ENCODE measurements around the gene MED4.
A peak's percentile ranks its signal among the peaks of the same experiment; 100 is the strongest.

Gene MED4

DNA sequence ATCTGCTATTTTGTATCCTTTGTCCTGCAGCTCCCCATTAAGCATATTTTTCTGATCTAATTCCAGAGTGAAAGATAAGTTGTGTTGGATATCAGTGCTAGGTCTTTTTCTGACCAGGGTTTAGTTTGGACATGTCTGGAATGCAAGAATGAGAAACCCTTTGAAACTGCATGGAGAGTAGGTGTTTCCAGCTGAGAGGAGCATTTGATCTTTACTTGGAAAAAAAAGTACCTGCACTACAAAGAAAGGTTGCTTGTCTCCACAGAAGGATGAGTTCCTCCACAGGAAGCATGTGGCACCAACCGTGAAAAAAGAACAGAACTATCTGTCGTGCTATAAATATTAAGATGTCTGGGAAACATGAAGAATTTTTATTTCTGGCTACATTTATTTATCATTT is 36.6 kb upstream of the MED4 start:
- Mint-ChIP-seq H3K4me1 (peaks cover 24% of the 10 kb centered on the region), H3K27me3 (ENCODE audit: low read depth, poor library complexity) (no peaks in the 10 kb centered on the region)
- TF ChIP-seq, protein P1, sequence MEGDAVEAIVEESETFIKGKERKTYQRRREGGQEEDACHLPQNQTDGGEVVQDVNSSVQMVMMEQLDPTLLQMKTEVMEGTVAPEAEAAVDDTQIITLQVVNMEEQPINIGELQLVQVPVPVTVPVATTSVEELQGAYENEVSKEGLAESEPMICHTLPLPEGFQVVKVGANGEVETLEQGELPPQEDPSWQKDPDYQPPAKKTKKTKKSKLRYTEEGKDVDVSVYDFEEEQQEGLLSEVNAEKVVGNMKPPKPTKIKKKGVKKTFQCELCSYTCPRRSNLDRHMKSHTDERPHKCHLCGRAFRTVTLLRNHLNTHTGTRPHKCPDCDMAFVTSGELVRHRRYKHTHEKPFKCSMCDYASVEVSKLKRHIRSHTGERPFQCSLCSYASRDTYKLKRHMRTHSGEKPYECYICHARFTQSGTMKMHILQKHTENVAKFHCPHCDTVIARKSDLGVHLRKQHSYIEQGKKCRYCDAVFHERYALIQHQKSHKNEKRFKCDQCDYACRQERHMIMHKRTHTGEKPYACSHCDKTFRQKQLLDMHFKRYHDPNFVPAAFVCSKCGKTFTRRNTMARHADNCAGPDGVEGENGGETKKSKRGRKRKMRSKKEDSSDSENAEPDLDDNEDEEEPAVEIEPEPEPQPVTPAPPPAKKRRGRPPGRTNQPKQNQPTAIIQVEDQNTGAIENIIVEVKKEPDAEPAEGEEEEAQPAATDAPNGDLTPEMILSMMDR (IDR thresholded peaks at IDR 0.05): no peak

DNA sequence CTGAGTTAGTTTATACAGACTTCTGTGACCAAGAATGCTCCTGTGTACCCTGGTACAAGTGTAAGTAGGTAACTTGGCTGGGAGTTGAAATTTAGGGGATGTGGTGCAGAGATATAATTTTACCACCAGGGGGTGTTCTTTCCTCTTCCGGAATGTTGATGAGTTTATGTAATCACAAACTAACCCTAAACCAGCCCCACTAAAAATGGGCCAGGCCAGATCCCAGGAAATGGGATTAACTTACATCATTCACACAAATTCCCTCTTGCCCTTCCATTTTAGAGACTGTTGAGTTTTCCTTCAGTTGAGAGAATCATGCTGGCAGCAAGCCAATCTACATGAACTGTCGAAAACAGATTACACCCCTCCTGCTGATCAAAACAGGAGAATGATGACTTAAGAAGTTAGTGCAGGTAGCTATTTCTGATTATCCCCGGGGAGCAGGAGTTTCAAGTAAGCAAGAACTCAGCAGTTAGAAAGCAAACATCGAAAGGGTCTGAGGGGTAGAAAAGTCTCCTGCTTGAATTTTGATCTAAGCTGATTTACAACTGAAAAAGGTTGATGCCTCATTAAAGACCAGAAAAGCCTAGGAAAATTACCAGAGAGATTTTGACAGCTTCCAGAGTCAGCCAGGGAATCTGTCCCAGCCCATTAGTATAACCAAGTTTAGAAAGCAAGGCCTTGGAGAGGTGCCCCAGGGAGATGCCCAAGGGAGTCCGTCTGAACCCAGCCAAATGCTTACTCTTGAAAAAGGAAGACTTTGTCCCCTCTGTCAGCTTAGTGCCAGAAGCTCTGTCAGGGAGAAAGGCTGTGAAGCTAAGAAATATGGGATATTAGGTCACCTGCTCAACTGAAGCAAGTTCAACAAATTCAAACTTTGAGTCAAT is 32.3 kb upstream of the MED4 start:
- peak; percentile 17 for DNase-seq
- H3K9me3 Mint-ChIP-seq: no peaks in the 10 kb centered on the region
- H3K4me3 Mint-ChIP-seq: no peak overlapping the region
- H3K27me3 Mint-ChIP-seq (ENCODE audit: low read depth, poor library complexity): no peaks in the 10 kb centered on the region
- H3K36me3 Mint-ChIP-seq (ENCODE audit: low read depth): no peaks in the 10 kb centered on the region
- TF ChIP-seq, protein P1 (IDR thresholded peaks at IDR 0.05): peak; percentile 76
- H3K4me1 Mint-ChIP-seq: peaks cover 24% of the 10 kb centered on the region
- H3K27ac Mint-ChIP-seq: no peak overlapping the region

More for the DNA sequence above, 36.6 kb upstream of the MED4 start:
- H3K36me3 Mint-ChIP-seq (ENCODE audit: low read depth): no peaks in the 10 kb centered on the region
- no peak for DNase-seq
- H3K27ac Mint-ChIP-seq: no peak overlapping the region
- no peak overlapping the region for H3K4me3 Mint-ChIP-seq
- no peaks in the 10 kb centered on the region for H3K9me3 Mint-ChIP-seq

DNA sequence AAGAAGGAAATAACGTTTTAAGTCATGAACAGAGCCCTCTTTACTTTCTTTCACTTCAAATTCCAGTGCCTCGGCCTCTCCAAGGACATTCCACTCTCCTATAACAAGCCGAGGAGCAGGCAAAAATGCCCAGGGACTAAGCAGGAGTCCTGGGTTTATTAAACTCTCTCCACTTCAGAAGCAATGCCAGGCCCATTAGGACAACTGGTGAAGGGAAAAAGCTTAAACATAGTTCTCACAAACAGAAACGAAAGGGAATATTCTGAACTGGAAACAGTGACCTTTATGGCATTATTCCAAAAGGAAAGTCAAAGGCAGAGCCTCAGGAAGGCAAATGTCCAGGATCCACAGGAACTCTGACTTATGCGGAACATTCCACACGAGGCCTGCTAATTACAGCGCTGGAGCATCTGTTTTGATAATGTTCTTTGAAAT is 30.9 kb upstream of the MED4 start:
- no peak for DNase-seq
- no peaks in the 10 kb centered on the region for H3K36me3 Mint-ChIP-seq (ENCODE audit: low read depth)
- H3K4me3 Mint-ChIP-seq: no peak overlapping the region
- no peaks in the 10 kb centered on the region for H3K9me3 Mint-ChIP-seq
- peaks cover 32% of the 10 kb centered on the region for H3K4me1 Mint-ChIP-seq
- no peaks in the 10 kb centered on the region for H3K27me3 Mint-ChIP-seq (ENCODE audit: low read depth, poor library complexity)
- H3K27ac Mint-ChIP-seq: no peak overlapping the region
- TF ChIP-seq, protein P1 (IDR thresholded peaks at IDR 0.05): no peak

DNA sequence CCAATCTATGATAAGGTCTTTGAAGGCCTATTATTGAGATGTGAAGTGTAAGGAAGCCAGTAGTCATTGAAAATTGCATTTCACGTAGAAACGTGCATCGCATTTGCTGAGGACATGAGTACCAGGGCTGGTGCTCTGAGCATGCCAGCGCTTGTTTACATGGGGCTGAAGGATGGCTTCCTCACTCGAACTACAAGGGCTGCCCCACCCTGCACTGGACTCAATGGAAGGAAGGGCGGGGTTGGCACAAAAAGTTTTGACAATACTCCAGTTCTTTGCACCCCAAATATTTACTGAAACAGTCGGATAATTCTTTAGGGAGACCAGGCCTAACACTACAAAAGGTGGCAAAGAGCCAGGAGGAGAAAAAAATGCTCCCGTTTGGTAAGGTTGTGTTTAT is 28.9 kb upstream of the MED4 start:
- Mint-ChIP-seq H3K9me3 (no peaks in the 10 kb centered on the region), H3K27me3 (ENCODE audit: low read depth, poor library complexity) (no peaks in the 10 kb centered on the region), H3K4me3 (no peak overlapping the region), H3K4me1 (peaks cover 30% of the 10 kb centered on the region), H3K27ac (no peak overlapping the region), H3K36me3 (ENCODE audit: low read depth) (no peaks in the 10 kb centered on the region)
- no peak for DNase-seq
- TF ChIP-seq, protein P1 (IDR thresholded peaks at IDR 0.05): no peak

DNA sequence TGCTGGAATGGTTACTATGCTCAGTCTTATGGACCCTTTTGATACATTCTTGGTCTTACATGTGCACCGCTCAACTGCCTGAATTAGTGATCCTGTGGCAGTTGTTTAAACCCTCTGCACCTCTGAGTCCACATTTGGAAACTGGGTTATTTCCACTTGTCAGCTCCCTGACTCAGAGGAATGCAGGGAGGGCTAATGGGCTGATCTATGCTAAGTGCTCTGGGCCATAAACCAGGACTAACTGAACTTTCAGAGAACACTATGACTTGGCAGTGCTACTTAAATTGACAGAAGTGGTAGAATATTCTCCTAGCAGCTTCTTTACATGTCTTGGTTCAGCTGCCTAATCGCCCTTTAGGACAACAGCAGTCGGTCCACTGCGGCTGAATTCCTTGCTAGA is 26.8 kb upstream of the MED4 start:
- peak; percentile 8 for DNase-seq
- TF ChIP-seq, protein P1 (IDR thresholded peaks at IDR 0.05): no peak
- peaks cover 9% of the 10 kb centered on the region for H3K27me3 Mint-ChIP-seq (ENCODE audit: low read depth, poor library complexity)
- H3K4me1 Mint-ChIP-seq: peaks cover 21% of the 10 kb centered on the region
- no peak overlapping the region for H3K4me3 Mint-ChIP-seq
- no peaks in the 10 kb centered on the region for H3K36me3 Mint-ChIP-seq (ENCODE audit: low read depth)
- H3K27ac Mint-ChIP-seq: no peak overlapping the region
- no peaks in the 10 kb centered on the region for H3K9me3 Mint-ChIP-seq

DNA sequence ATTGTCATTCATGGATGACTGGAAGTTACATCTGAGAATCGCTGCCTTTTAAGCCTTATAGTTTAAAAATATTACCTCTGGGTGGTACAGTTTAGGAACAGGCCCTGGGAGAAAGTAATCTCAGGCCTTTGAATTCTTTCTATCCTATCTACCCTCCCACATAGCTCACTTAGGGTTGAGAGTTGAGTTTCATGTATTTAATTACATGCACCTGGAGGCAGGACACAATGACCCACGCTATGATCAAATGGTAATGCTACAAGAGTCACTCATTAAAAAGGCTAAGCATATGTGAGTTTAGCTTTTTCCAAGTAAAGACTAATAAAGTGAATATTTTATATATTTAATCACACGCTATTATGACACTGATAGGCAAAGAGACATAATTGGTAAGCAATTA is 25.3 kb upstream of the MED4 start:
- Mint-ChIP-seq H3K27me3 (ENCODE audit: low read depth, poor library complexity) (peaks cover 9% of the 10 kb centered on the region), H3K27ac (no peak overlapping the region), H3K9me3 (no peaks in the 10 kb centered on the region), H3K36me3 (ENCODE audit: low read depth) (no peaks in the 10 kb centered on the region), H3K4me3 (no peak overlapping the region), H3K4me1 (peaks cover 21% of the 10 kb centered on the region)
- no peak for DNase-seq
- TF ChIP-seq, protein P1 (IDR thresholded peaks at IDR 0.05): no peak

Data from nephron progenitor cell (in vitro differentiated cells).